Right ventricle myocardium superior (tissue), 1 donor: ENCODE measurements around the gene SNAPC2. TPM values are rescaled to one million over a fixed set of nuclear protein-coding genes. Genes with fewer than 3 reads are reported as not detected.

Experiments used
- ATAC-seq: fragments of 200-7000 bp; cut with Tn5 transposase; one replicate; pipeline ENCODE4 v1.9.1; 2020; ENCODE audit warnings: mild to moderate bottlenecking; ENCODE audit not compliant: poor library complexity
- DNase-seq: peaks from one replicate; pipeline ENCODE4 v3.0.0-alpha.2; 2020
- intact Hi-C: fragments of 100-400 bp; cut with DNase I; formaldehyde crosslinking; loops from one replicate; pipeline ENCODE4 v1.11.2; 2022
- total RNA-seq: library from RNA; stranded (reverse); fragmentation: NEBNext Ultra II Directional; extraction: Animal tissue kit (Norgen Biotek cat#: 25700); gene quantifications from one replicate; pipeline ENCODE4 v1.2.1, GENCODE V29; 2021
- donor health status: DM: no; HTN: yes; CAD: no; lungs with severe emphysema.

The SNAPC2 gene
- total RNA-seq, 1 donor from 2014 or later: 9.4 TPM

DNA sequence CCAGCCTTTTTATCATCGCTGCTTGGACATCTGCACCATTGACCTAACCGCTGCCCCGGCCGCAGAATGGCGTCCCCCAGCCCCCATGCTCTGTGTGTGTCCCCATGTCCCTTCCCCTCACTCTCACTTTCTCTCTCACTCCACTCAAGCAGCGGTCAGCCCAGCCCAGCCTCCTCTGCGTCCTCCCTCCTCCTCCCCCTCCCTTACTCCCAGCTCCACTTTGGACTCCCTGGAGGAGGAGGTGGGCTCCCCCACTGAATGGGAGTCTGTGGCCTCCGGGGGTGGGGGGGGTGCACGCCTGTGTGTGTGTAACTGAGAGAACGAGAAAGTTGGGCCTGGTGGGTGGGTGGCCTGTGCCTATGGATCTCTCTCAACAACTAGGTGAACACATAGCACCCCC, 14.3 kb upstream of the SNAPC2 start:
- DNase-seq (no peak), ATAC-seq (no peak)
- intact Hi-C loops: no loop called here

DNA sequence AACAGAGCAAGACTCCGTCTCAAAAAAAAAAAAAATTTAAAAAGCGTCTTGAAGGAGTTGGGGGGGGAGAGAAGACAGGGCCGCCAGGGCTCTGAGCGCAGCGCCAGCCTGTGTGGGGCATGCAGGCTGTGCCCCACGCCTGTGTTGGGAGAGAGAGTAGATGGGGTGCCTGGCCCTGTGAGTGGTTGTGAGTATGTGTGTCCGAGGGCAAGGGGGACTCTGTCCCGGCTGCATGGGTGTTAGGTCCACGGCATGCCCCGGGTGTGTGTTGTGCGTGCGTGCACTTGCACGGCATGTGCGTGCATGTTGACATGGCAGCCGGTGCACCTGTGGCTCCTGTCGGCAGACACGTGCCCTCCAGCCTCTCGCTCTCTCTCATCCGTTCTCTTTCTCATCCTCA, 13.0 kb upstream of the SNAPC2 start:
- ATAC-seq: no peak
- no peak for DNase-seq
- intact Hi-C loops: no loop called here

DNA sequence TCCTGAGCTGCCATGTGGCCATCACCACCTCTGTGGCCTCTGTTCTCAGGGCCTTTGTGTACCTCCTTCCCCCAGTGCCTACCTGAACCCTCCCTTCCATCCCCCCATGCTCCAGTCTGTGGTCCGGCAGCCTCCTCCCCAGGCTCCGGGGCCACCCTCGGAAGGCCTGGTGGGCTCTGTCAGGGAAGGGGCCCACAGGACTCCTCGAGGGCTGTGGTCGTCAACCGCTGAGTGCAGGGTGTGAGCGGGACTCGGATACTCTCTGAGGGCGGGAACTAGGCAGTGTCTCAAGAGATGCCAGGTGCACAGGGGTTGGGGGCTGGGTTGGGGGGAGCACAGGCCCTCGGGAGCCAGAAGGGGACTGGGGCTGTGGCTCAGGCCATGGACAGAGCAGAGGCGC, 12.6 kb upstream of the SNAPC2 start:
- DNase-seq (no peak), ATAC-seq (no peak)
- intact Hi-C loops: no loop called here

DNA sequence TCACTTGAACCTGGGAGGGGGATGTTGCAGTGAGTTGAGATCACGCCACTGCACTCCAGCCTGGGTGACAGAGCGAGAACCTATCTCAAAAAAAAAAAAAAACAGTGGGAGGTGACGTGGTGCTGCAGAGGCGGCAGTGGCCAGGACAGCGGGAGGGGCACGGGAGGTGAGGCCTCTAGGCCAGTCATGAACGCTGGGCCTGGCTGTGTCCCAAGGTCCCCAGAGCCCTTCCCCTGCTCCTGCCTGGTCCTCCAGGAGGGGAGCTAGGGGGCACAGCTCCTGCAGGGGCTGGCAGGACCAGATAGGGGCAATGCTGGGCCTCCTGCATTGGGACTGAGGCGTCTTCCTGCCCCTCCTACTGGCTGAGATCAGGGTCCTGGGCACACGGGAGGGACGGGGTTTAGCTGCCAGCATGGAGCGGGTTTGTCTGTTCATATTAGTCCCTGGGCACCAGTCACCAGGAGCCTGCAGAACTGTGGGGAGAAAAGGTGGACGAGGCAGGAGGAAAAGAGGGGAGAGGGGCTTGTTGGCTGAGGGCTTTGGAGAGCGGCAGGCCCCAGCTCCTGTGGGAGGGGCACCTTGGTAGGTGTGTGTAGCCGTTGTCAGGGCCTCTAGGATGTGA, 11.9 kb upstream of the SNAPC2 start:
- intact Hi-C loops: no loop called here
- DNase-seq (no peak), ATAC-seq (no peak)

DNA sequence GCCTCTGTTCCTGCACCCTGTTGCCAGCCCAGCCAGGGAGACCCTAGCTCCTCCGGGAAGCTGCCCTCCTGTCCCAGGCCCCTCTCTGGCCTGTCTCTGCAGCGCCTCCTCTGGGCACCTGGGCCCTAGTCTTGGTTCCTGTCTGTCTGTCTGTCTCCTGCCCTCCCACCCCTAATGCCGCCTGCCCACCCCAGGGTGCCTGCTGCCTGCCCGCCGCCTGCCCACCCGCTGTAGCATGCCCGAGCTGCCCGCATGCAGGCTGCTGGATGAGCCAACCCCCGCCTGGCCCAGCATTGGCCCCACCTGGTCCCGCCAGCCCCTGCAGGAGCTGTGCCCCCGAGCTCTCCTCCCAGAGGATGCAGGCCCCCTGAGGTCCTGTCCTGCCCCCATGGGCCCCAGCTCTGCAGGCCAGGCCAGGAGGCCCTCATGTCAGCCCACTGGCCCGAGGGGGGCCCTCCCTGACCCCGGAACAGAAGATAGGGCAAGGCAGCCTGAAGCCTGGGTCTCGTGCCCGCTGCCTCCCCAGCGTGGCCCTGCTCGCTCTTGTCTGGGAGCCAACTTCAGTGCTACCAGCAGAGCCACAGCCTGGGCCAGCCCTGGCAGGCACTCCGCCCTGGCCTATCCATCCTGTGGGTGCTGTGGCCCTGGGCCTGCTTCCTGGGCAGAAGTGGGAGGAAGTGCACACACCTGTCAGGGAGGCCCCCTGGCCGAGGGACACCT, 11.2 kb upstream of the SNAPC2 start:
- DNase-seq: no peak
- no peak for ATAC-seq
- intact Hi-C loops: no loop called here

DNA sequence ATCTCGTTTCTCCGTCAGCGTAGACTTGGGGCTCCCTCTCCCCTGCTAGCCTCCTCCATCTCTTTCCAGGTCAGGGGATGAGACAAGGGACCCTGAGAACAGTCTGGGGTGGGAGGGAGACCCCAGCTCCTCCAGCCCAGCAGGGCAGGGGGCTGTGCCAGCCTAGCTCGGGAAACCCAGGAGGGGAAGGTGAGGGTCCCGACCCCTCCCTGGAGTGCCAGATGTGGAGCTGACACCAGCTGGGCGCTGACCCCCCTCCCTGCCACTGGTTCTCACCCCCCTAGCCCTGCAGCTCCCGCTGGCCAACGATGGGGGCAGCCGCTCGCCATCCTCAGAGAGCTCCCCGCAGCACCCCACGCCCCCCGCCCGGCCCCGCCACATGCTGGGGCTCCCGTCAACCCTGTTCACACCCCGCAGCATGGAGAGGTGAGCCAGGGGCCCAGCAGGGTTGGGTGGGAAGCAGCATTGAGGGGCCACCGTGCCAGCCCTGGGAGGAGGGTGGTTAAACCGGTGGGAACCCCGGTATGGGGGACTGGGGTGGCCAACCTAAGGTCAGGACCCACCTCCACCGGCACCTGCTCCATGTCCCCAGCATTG, 10.6 kb upstream of the SNAPC2 start:
- DNase-seq: no peak
- no peak for ATAC-seq
- intact Hi-C loops: no loop called here

DNA sequence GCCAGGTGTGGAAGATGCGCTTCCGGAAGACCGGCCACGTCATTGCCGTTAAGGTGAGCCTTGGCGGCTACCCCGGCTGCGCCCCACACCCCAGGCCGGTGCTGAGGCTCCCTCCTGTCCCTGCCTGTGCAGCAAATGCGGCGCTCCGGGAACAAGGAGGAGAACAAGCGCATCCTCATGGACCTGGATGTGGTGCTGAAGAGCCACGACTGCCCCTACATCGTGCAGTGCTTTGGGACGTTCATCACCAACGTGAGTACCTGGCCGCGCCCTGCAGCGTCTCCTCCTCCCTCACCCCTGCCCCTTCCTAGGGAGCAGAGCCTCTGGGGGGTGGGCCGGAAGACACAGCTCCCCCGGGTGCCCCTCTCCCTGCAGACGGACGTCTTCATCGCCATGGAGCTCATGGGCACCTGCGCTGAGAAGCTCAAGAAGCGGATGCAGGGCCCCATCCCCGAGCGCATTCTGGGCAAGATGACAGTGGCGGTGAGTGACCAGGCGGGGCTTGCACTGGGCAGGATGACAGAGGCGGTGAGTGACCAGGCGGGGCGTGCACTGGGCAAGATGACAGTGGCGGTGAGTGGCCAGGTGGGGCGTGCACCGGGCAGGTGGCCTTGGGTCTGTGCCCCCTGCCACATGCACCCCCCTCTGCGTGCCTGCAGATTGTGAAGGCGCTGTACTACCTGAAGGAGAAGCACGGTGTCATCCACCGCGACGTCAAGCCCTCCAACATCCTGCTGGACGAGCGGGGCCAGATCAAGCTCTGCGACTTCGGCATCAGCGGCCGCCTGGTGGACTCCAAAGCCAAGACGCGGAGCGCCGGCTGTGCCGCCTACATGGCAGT, 9.6 kb upstream of the SNAPC2 start:
- intact Hi-C loops: no loop called here
- ATAC-seq (no peak), DNase-seq (no peak)

DNA sequence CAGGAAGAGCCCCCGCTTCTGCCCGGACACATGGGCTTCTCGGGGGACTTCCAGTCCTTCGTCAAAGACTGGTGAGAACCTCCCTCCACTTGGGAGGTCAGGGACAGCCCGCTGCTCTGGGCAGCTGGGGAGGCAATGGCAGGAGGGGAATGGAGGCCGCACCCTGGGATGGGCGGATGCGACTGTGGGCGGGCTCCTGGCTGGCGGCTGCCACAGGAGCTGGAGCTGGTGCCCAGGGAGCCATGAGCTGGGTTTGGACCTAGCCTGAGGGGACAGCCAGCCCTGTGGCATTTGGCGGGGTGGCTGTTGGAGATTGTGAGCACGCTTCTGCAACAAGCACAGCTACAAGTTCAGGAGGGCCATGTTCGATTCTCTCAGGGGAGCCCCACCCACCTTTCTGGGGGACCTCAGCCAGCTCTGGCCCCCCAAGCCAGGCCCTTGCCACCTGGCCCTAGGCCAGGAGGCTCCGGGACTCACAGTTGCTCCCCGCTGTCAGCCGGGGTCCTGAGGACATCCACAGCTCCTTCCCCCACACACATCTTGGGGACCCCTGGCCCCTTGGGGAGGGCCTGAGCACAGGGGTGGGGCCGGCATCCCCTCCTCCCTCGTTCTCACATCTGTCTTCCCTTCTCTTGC, 8.5 kb upstream of the SNAPC2 start:
- intact Hi-C loops: no loop called here
- ATAC-seq (no peak), DNase-seq (no peak)

DNA sequence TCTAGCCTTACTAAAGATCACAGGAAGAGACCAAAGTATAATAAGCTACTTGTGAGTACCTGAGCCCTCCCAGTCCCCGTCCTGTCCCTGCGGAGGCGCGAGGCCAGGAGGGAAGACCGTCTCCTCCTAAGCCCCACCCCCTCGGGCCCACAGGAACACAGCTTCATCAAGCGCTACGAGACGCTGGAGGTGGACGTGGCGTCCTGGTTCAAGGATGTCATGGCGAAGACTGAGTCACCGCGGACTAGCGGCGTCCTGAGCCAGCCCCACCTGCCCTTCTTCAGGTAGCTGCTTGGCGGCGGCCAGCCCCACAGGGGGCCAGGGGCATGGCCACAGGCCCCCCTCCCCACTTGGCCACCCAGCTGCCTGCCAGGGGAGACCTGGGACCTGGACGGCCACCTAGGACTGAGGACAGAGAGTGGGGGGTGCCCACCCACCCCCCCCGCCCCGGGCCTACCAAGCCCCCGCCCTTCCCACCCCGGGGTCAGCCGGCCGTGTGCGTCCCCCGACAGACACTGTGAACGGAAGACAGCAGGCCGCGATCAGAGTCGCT, 7.9 kb upstream of the SNAPC2 start:
- intact Hi-C loops: no loop called here
- ATAC-seq: no peak
- DNase-seq: no peak

DNA sequence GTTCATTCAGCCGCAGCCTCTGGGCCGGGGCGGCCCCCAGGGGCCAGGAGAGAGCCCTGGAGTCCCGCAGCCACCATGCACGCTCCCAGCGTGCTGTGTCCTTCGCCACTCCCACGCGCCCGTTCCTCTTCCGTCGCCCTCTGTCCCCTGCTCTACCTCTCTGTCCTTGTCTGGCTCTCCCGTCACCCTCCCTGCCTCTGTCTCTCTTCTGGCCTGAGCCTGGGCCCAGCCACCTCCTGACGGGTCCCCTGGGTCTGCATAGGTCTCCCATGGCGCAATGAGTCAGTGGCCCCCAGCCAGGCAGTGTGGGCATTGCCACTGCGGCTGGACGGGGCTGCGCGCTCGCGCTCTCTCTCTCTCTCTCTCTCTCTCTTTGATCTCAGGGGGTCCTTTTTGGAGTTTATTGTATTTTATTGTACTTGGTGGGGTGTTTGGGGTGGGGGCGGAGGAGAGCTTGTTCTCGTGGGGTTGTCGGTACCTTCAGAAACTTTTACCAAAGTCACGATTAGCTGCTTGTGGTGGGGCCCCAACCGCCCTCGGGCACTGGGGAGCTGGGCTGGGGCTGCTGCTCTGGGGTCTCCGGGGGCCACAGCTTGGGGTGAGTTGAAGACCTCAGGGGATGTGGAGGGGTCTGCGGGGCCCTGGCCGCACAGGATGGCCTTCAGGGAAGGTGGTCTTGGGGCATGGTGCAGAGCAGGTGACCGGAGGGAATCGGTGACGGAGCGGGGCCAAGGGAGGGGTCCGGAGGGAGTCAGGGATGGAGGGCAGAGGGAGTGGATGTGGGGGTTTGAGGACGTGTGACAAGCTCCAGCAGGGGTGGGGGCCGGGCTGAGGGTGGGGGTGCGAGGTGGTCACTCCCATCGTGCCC, 7.2 kb upstream of the SNAPC2 start:
- ATAC-seq (no peak), DNase-seq (no peak)
- intact Hi-C loops: no loop called here

DNA sequence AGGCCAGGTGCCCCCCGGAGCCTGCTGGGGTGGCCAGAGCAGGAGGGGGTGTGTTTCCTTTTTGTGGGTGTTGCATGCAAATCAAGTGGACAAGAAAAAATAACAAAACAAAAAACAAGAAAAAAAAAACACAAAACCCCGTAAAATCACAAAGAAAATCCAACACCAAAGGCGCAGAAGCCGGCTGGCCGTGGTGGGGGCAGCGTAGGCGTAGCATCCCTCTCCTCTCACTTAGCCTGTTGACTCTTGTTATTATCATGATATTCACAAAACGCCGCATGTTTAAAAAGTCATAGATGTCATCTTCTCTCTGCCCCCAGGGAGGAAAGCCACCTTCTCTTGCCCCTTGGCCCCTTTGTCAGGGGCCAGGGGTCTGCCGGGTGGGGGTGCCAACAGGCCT, 6.5 kb upstream of the SNAPC2 start:
- DNase-seq: no peak
- intact Hi-C loops: no loop called here
- no peak for ATAC-seq

DNA sequence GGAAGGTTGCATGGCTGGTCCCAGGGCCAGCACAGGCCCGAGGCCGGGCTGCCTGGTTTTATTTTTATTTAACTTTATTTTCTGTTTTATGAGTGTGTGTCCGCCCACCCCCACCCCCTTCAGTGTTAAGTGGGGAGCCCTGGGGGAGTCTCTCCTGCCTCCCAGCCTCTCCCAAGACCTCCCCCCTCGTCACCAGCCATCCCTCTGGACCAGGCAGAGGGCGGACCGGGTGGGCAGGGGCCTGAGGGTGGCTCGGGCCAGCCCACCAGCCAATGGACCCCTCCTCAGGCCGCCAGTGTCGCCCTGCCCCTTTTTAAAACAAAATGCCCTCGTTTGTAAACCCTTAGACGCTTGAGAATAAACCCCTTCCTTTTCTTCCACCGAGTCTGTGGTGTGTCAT, 6.0 kb upstream of the SNAPC2 start:
- DNase-seq: no peak
- intact Hi-C loops: no loop called here
- ATAC-seq: no peak

DNA sequence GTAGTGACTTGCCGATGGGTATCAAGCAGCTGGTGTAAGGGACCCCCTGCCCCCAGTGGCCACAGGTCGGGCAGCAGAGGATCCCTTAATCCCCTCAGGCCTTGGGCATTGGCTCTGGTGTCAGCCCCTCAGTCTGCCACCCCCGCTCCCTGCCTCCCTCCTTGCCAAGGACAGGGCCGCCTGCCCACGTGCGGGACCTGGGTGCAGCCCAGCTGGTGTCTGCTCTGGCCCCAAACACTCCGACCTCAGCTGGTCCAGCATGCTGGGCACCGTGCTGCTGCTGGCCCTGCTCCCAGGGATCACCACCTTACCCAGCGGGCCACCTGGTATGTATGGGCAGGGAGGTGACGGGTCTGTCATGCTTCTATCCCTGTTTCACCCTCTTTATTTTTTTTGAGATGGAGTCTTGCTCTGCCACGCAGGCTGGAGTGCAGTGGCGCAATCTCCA, 5.5 kb upstream of the SNAPC2 start, which contains the start of gene TGFBR3L:
TSS of gene TGFBR3L (plus strand) at position 233 of the 448 bp plus-strand sequence.
- intact Hi-C loops: no loop called here
- no peak for ATAC-seq
- no peak for DNase-seq

DNA sequence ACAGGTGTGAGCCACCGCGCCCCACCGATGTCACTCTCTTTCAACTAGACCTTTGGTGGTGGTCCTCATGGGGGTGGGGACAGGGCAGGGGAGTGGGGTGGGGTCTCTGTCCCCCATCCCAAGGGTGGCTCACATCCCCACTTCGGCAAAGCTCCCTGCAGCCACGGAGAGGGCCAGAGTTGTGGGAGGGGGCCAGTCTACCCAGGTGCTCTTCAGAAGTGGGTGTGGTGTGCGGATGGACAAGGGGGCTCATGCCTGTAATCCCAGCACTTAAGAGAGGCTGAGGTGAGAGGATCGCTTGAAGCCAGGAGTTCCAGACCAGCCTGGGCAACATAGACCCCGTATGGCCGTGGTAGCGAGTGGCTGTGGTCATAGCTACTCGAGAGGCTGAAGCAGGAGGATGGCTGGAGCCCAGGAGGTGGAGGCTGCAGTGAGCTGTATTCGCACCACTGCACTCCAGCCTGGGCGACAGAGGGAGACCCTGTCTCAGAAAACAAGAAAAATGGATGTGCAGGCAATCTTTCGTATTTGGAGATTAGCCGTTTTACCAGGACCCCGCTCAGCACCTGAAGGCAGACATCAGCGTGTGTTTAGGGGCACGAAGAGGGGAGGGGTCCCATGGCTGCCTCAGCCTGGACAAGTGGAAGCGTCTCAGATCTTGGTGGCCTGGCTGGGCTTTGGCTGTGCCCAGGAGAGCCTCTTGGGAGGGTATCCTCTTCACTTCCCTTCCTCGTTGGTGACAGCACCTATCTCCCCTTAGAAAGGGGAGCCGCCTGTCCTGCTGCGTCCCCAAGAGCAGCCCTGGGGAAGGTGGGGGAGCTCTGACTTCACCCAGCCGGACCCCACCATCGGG, 4.7 kb upstream of the SNAPC2 start:
- ATAC-seq (no peak), DNase-seq (no peak)
- intact Hi-C loops: no loop called here

DNA sequence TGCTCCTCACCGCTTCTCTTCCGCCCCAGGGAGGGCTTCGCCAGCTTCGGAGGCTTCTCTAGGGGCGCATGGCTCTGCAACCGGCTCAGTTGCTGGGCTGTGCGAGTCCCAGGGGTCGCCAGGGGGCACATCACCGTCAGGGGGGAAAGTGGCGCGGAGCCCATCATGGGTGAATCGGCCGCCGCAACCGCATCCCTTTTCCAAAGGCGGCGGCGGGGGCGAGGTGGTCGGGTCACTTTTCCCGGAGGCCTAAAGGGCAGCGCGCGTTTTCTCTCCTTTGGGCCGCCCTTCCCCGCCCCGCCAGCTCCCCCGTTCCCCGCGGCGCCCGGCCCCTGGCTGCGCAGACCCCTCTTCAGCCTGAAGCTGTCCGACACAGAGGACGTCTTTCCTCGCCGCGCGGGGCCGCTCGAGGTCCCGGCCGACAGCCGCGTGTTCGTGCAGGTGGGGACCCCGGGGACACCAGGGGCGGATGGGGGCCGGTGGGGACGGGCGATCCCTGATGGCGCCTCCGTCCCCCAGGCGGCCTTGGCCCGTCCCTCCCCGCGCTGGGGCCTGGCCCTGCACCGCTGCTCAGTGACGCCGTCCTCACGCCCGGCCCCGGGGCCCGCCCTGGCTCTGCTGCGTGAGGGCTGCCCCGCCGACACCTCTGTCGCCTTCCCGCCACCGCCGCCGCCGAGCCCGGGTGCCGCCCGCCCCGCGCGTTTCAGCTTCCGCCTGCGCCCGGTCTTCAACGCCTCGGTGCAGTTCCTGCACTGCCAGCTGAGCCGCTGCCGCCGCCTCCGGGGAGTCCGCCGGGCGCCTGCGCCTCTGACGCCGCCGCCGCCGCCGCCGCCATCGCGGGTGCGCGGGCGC, 3.8 kb upstream of the SNAPC2 start:
- DNase-seq (no peak), ATAC-seq (no peak)
- intact Hi-C loops: no loop called here

DNA sequence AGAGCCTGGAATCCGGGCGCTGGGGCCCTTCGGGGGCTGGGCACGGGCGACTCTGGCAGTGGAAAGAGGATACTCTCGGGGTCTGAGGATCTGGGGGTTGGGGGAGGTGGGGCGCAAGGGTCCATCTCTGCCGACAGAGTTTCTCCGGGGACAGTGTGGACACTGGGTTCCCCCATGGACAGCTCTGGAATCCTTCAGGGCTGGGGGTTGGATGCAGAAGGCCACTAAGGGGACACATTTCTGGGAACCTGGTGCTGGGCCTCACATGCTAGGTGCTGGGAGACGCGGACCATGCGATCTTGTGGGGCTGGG, 3.2 kb upstream of the SNAPC2 start:
- DNase-seq (no peak), ATAC-seq (no peak)
- intact Hi-C loops: no loop called here
